ENCODE data around the gene STAT5B. TPM values are rescaled to one million over a fixed set of nuclear protein-coding genes. Genes with fewer than 3 reads are reported as not detected.

The STAT5B gene
- total and polyA plus RNA-seq, 2 of the 13 experiments (the other 11 are each of a cell fraction or from before 2014, with no cell fraction given) = 21.0 to 42.8 TPM

DNA sequence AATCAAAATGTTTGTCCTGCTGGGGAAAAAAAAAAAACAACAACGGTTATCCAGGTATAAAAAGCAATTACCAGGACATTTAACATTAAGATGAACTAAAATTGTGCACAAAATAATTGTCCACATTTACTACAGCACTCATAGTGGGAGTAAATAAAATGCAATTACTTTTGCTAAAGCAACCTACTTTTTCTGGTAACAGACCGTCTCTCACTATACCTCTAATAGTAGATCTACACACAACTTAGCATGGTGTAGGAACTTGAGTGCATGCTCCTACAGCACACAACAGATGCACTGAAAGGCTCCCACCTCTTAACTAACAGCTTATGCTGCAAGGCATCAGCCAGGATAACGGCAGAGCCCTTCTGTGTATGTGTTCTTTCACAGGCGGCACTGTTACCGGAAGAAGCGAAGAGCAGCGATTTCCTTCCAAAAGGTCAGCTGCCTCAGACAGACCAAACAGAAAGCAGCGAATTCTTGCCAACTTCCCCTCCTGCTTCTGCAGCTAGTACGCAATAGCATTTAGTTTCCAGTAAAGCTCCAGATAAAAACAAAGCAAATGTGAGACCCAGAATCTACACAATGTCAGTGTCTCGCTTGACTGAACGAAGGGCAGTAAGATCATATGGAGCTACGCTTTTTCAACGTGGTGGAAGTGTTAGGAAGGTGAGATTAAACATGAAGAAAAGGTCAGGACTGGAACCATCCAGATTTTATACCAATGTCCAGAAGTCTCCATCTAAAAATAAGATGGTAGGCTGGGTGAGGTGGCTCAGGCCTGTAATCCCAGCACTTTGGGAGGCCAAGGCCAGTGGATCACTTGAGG is 27.6 kb downstream of the STAT5B start (continued):
- no peak for TF ChIP-seq ARNT (IDR thresholded peaks at IDR 0.05)
- no peak for TF ChIP-seq GTF2F1 (IDR thresholded peaks at IDR 0.05; ENCODE audit: low read length)
- TF ChIP-seq ZNF530 (CRISPR knock-in tag; IDR thresholded peaks at IDR 0.05; ENCODE audit: low read depth) = no peak
- TF ChIP-seq STAT5B (CRISPR knock-in tag; IDR thresholded peaks at IDR 0.05) = no peak
- peak; percentile 36; the same call in 1 of the 2 replicates for TF ChIP-seq KDM2A (CRISPR knock-in tag; IDR thresholded peaks at IDR 0.05; ENCODE audit: borderline replicate concordance, low read depth)
- TF ChIP-seq, protein P1, sequence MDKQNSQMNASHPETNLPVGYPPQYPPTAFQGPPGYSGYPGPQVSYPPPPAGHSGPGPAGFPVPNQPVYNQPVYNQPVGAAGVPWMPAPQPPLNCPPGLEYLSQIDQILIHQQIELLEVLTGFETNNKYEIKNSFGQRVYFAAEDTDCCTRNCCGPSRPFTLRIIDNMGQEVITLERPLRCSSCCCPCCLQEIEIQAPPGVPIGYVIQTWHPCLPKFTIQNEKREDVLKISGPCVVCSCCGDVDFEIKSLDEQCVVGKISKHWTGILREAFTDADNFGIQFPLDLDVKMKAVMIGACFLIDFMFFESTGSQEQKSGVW (CRISPR knock-in tag; IDR thresholded peaks at IDR 0.05; ENCODE audit: borderline replicate concordance) = no peak
- TF ChIP-seq ZNF570 (CRISPR knock-in tag; IDR thresholded peaks at IDR 0.05; ENCODE audit: borderline replicate concordance) = no peak
- TF ChIP-seq TCF7 (IDR thresholded peaks at IDR 0.05; ENCODE audit: low read depth) = no peak
- 0 out of 2 replicates have a peak, but pooled peaks have one; percentile 47 for TF ChIP-seq ZNF343 (CRISPR knock-in tag; IDR thresholded peaks at IDR 0.05)
- TF ChIP-seq RORA (CRISPR knock-in tag; IDR thresholded peaks at IDR 0.05) = no peak
- TF ChIP-seq RARA (CRISPR knock-in tag; IDR thresholded peaks at IDR 0.05) = peak; percentile 59
- TF ChIP-seq, protein P2, sequence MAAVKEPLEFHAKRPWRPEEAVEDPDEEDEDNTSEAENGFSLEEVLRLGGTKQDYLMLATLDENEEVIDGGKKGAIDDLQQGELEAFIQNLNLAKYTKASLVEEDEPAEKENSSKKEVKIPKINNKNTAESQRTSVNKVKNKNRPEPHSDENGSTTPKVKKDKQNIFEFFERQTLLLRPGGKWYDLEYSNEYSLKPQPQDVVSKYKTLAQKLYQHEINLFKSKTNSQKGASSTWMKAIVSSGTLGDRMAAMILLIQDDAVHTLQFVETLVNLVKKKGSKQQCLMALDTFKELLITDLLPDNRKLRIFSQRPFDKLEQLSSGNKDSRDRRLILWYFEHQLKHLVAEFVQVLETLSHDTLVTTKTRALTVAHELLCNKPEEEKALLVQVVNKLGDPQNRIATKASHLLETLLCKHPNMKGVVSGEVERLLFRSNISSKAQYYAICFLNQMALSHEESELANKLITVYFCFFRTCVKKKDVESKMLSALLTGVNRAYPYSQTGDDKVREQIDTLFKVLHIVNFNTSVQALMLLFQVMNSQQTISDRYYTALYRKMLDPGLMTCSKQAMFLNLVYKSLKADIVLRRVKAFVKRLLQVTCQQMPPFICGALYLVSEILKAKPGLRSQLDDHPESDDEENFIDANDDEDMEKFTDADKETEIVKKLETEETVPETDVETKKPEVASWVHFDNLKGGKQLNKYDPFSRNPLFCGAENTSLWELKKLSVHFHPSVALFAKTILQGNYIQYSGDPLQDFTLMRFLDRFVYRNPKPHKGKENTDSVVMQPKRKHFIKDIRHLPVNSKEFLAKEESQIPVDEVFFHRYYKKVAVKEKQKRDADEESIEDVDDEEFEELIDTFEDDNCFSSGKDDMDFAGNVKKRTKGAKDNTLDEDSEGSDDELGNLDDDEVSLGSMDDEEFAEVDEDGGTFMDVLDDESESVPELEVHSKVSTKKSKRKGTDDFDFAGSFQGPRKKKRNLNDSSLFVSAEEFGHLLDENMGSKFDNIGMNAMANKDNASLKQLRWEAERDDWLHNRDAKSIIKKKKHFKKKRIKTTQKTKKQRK (IDR thresholded peaks at IDR 0.05; ENCODE audit: low read length) = no peak
- TF ChIP-seq ZNF432 (CRISPR knock-in tag; IDR thresholded peaks at IDR 0.05; ENCODE audit: borderline replicate concordance) = no peak
- no peak for TF ChIP-seq ZNF20 (CRISPR knock-in tag; IDR thresholded peaks at IDR 0.05)
- no peak for TF ChIP-seq ZNF652 (CRISPR knock-in tag; IDR thresholded peaks at IDR 0.05; ENCODE audit: borderline replicate concordance, low read depth)
- no peak for TF ChIP-seq ZNF296 (CRISPR knock-in tag; conservative IDR thresholded peaks at IDR 0.05)
- TF ChIP-seq PHF20 (CRISPR knock-in tag; IDR thresholded peaks at IDR 0.05) = peak; percentile 73; the same call in 1 of the 2 replicates
- TF ChIP-seq, protein P3, sequence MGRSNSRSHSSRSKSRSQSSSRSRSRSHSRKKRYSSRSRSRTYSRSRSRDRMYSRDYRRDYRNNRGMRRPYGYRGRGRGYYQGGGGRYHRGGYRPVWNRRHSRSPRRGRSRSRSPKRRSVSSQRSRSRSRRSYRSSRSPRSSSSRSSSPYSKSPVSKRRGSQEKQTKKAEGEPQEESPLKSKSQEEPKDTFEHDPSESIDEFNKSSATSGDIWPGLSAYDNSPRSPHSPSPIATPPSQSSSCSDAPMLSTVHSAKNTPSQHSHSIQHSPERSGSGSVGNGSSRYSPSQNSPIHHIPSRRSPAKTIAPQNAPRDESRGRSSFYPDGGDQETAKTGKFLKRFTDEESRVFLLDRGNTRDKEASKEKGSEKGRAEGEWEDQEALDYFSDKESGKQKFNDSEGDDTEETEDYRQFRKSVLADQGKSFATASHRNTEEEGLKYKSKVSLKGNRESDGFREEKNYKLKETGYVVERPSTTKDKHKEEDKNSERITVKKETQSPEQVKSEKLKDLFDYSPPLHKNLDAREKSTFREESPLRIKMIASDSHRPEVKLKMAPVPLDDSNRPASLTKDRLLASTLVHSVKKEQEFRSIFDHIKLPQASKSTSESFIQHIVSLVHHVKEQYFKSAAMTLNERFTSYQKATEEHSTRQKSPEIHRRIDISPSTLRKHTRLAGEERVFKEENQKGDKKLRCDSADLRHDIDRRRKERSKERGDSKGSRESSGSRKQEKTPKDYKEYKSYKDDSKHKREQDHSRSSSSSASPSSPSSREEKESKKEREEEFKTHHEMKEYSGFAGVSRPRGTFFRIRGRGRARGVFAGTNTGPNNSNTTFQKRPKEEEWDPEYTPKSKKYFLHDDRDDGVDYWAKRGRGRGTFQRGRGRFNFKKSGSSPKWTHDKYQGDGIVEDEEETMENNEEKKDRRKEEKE (IDR thresholded peaks at IDR 0.05) = no peak
- no peak for TF ChIP-seq ZNF136 (CRISPR knock-in tag; IDR thresholded peaks at IDR 0.05; ENCODE audit: low read depth)
- peak; percentile 85 for TF ChIP-seq NR2C2 (CRISPR knock-in tag; IDR thresholded peaks at IDR 0.05; ENCODE audit: borderline replicate concordance)
- no peak for TF ChIP-seq GTF3A (CRISPR knock-in tag; conservative IDR thresholded peaks at IDR 0.05)
- TF ChIP-seq ZNF772 (CRISPR knock-in tag; IDR thresholded peaks at IDR 0.05) = no peak
- TF ChIP-seq ZNF33A (CRISPR knock-in tag; IDR thresholded peaks at IDR 0.05; ENCODE audit: borderline replicate concordance) = peak; percentile 96; the same call in 1 of the 2 replicates
- TF ChIP-seq ZIK1 (CRISPR knock-in tag; IDR thresholded peaks at IDR 0.05; ENCODE audit: borderline replicate concordance, low read depth) = no peak
